Stimulated activated CD8-positive, alpha-beta memory T cell treated with anti-CD3 and anti-CD28 coated beads, Interleukin-12 subunit alpha, Interleukin-12 subunit beta, amount 100 ng/mL, for 24 hours (primary cell): ENCODE results near the gene IL17D.

Source experiments
- DNase-seq: peaks from one replicate; pipeline ENCODE4 v3.0.0-alpha.2; 2020; ENCODE audit errors: extremely low read depth

IL17D gene

DNA sequence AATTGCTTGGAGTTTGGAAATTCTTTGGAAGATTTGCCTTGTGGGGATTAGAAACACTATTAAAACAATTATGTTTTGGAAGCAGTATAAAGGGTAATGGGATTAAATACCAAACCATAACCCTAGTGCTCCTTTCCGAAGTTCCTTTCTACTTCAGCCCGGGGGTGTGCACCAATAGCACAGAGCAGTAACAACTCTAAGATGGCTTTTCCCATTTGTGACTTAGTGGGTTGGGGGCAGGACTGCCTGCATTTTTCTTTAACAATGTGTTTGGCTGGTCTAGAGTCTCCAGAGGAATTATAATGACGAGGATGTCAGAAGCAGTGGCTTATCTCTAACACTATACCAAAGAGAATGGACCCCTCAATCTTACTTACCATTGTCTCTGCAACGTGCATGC lies 11.9 kb upstream of the IL17D start:
- no peak for DNase-seq

- DNase-seq = no peak
Measured at GRCh38 chr13:20696073-20696472, 7.4 kb upstream of the IL17D start.

- no peak for DNase-seq
Measured at GRCh38 chr13:20699715-20700114, 3.8 kb upstream of the IL17D start.

DNA sequence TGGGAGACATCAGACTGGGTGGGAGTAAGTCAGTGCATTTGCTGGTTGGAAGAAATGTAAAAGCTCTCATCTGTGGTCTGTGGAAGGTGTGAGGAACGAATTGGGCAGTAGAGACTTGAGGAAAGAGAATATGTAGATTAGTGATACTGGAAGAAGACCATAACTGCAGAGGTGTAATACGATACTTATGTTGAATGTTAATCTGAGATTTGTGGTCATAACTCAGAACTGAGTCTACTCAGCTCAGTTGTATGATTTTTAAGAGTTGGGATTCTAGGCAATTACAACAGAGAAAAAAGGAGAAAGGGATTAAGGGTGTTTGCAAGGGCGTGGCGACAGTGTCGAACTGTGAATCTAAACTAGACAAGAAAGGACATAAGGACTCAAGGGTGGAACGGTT lies 3.2 kb upstream of the IL17D start:
- no peak for DNase-seq

GRCh38 chr13:20701461-20701860 lies 2.0 kb upstream of the IL17D start:
- no peak for DNase-seq

GRCh38 chr13:20702530-20702914 lies 977 bp upstream of the IL17D start:
- no peak for DNase-seq

DNA sequence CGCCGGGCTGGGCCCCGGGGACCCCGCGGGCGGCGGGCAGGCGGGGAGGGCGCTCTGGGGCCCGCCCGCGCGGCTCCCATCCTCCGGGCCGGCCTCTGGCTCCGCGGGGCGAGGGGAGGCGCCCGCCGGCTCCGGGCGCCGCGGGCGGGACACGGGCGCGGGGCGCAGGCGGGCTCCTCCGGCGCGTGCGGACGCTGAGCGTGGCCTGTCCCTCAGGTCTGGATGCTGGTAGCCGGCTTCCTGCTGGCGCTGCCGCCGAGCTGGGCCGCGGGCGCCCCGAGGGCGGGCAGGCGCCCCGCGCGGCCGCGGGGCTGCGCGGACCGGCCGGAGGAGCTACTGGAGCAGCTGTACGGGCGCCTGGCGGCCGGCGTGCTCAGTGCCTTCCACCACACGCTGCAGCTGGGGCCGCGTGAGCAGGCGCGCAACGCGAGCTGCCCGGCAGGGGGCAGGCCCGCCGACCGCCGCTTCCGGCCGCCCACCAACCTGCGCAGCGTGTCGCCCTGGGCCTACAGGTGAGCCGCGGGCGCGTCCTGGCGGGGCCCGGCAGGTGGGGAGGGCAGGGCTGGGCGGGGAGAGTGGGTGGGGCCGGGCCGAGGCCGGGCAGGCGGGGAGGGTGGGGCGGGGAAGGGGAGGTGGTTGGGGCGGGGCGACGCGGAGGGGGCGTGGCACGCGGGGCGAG lies 420 bp downstream of the IL17D start:
- DNase-seq = peak; percentile 44

GRCh38 chr13:20704459-20705069 lies 1.1 kb downstream of the IL17D start:
- no peak for DNase-seq

- no peak for DNase-seq
Measured at GRCh38 chr13:20706661-20707060, 3.2 kb downstream of the IL17D start.

DNA sequence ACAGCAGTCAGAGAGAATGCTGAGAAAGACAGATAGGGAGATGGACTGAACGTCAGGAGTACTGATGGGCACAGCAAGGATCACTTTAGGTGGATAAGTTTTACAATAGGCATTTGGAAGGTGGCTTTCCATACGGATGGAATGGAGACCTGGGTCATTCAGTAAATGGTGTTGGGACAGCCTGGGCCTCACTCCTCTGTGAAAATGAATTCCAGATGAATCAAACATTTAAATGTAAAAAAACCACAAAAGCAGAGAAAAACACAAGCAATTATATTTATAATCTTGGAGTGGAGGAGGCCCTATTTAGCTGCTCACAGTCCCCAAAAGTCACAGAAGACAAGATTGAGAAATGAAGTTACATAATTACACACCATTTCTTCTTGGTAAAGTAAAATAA lies 4.7 kb downstream of the IL17D start:
- no peak for DNase-seq

DNA sequence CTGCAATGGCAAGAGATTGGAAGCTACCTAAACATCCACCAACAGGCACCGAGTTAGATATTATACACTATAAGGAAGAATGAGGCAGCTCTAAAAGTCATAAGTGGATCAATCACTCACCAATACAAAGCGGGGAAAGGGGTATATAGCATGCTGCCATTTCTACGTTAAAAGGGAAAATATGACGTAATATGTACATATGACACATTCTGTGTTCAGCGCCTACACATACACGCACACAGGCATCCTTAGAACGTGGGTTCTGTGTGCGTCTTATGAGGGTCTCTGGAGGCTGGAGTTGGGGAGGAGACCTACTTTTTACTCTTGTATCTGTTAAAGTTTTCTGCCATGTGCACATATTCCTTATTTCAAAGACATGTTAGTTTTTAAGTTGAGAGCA lies 5.9 kb downstream of the IL17D start:
- no peak for DNase-seq

DNA sequence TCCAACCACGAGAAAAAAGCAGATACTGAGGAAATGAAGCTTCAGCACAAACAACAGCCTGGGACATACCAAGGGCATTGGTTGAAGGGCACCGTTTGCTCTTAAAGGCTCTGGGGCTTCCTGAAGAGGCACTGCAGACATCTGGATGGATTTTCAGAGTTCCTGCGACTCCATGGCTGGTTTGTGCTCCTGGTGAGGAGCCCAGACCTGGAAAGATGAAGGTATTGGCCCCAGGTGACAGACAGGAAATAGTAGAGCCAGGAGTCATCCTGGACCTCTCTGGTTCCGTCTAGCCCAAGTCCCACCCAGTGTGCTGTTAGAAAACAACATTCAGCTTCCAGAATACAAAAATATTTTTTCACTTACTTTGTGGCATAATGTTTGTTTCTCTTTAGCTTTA lies 6.3 kb downstream of the IL17D start:
- DNase-seq = no peak

- DNase-seq = no peak
Measured at GRCh38 chr13:20711301-20712044, 8.0 kb downstream of the IL17D start.

- no peak for DNase-seq
Measured at GRCh38 chr13:20713014-20713376, 9.5 kb downstream of the IL17D start.

DNA sequence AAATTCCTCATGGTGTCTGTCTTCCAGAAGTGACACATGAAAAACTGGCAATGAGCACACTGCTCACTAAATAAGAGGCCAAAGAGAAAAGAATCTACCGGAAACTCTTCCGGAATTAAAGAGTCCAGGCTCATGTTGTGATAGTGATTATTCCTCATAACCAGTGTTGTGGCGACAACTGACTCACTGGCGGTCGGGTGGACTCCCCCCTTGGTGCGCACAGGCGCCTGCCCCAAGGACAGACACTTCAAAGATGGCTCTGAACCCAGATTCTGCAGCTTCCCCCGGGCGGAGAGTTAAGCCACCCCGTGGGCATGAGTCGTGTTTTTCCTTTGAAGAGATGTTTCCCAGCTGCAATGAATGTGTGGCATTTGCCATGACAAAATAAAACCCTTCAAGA lies 10.3 kb downstream of the IL17D start:
- no peak for DNase-seq

DNA sequence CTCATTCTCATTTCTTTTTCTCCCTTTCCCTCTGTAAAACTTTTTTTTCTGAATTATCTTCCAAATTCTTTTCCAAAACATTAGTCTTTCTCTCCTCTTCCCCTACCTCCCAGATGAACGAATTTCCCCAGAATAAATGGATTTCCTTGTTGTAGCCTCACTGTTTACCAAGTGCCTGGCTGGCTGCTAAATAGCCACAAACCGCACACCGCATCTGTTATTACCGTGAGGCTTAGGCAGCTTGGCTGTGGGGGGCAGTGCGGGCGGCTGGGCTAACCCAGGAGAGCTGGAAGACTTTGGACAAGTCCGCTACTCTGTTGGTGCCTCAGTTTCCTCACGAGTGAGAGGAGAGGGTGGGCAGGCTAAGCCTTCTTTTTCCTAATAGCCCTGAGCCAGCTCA lies 10.7 kb downstream of the IL17D start:
- DNase-seq = no peak

DNA sequence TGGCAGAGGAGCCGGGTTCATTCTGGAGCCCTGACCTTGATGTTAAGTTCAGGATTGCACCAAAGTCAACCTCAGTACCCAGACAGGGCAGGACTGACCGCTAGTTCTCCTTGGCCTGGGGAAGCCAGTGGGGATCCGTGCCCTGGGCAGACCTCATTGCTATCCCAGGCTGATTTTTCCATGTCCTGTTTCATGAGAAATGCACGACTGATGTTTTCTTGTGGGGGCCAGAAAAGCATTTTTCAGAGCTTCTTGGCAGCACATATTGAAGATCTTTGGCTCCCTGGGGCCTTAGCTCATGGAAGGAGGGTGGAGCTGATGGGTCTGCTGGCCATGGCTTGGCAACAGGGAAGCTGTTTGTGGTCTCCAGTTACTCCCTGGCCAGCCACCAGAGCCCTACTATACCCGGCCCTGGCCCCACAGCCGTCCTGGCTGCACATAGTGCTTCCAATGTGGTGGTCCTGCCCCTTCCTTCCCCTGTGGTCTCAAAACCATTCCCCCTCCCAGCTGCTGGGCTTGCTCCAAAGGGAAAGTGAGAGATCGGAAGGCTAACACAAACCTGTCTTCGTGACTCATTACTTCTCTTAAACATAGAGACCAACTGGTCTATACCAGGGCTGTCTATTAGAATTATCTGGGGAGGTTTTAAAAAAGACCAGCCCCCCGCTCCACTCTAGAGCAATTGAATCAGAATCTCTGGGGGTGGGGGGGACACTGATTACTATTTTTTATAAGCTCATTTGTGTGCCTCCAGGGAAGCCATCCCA lies 11.2 kb downstream of the IL17D start:
- no peak for DNase-seq

- no peak for DNase-seq
Measured at GRCh38 chr13:20715330-20715712, 11.8 kb downstream of the IL17D start.

DNA sequence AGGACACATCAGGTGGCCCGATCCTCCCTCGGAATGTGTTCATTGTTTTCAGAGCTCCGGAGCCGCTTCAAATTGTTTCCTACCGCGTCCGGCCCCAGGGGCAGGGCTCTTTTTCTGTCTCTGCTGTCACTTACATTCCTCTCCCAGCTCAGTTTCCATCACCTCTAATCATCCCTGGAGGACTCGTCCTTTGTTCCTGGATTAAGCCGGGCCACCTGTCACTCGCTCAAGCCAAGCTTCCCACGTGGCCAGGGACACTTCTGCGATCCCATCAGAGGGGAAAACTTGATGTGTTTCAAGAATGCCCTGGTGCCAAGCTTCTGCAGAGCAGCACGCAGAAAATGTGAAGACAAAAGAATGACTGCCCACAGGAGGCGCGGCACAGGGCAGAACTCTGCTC lies 13.5 kb downstream of the IL17D start:
- DNase-seq = no peak

DNA sequence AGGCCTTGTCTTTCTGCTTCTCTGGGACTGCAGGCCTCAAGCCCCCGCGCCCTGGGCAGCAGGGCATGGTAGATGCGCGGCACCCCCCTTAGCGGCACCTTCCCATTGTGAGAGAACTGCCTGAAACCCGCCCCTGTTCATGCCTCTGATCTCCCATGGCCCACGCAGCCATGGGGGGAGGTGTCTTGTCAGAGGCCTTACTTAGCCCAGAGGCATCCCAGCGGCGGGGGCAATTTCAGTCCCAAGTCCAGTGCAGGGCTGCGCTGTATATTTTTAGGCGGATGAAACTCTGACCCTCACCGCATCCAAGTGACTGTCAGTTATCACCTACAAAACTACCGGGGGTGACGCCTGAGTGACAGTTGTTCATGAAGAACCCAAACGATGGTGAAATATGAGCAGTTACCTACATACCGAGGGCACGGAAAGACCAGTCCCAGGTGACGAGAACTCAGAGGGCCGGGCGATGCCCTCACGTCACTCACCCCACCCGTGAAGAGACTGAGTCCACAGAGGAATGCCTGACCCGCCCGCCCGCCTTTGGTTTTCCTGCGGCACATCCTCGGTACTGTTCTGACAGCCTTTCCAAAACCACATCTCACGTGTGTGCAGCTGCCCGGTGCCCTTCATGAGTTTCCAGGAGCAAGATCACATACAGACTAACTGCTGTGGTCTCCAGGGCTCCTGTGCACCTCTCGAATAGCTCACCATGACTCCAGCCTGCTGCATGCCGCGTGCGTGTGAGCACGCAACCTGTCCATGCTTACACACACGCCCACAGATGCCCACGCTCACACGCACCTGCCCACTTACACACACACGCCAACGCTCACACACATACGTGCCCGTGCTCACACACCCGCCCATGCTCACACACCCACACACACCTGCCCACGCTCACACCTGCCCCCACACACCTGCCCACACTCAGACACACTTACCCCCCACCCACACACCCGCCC lies 14.4 kb downstream of the IL17D start:
- DNase-seq = no peak

GRCh38 chr13:20718958-20719566 lies 15.6 kb downstream of the IL17D start:
- no peak for DNase-seq
